ENCODE measurements around the gene ULK1. TPM values are rescaled to one million over a fixed set of nuclear protein-coding genes. Genes with fewer than 3 reads are reported as not detected.
"Not testable (repeated sequence)": the region's sequence is repeated elsewhere in the genome, so short reads cannot be mapped to it uniquely, and the experiment has no call there.

Gene ULK1
- total and polyA plus RNA-seq, 4 donors, result 15.4 to 32.8 (median 22.8) TPM

DNA sequence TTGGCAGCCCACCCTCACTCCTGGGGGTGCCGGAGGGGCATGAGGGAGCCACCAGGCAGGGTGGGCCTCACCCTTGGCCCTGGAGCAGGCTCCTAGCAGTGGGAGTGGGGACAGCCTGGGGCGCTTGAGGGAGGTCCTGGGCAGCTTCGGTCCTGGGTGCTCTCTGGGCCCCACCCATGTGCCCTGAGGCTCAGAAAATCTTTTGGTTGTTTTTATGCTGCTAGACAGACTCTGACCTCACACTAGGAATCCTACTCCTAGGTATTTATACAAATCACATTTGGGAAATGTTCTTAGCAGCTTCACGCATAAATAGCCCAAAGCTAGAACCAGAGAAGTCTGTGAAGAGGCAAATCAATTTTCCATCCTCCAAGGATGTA is 10.9 kb upstream of the ULK1 start:
- 79 to 82% methylated on average over 4 of the region's 4 CpGs for WGBS, 2 donors
- Histone ChIP-seq H3K4me1 (ENCODE audit: control insufficient read depth in 5 of 5, insufficient read depth in 5 of 5, low read length in 5 of 5) (peaks cover 0 to 2% (median 0%) of the 10 kb centered on the region in 5 donors), H3K9me3 (ENCODE audit: control insufficient read depth in 4 of 4, insufficient read depth in 3 of 4, low read length in 3 of 4) (peaks cover 0 to 3% (median 0%) of the 10 kb centered on the region in 4 donors), H3K4me3 (no peak overlapping the region), H3K27ac (ENCODE audit: low read depth in 1 of 2, low read length in 1 of 2) (no peak overlapping the region), H3K36me3 (ENCODE audit: control insufficient read depth in 4 of 4, insufficient read depth in 4 of 4, low read length in 4 of 4) (no peaks in the 10 kb centered on the region), H3K9ac (ENCODE audit: insufficient read depth in 1 of 2, low read length in 2 of 2) (no peak overlapping the region), H3K27me3 (ENCODE audit: control insufficient read depth in 3 of 3, insufficient read depth in 3 of 3, low read length in 2 of 3) (peaks cover 0 to 3% (median 0%) of the 10 kb centered on the region in 3 donors)
- DNase-seq (no peak), ATAC-seq (ENCODE audit: insufficient read depth, low FRiP score) (no peak)
- TF ChIP-seq, protein P1, sequence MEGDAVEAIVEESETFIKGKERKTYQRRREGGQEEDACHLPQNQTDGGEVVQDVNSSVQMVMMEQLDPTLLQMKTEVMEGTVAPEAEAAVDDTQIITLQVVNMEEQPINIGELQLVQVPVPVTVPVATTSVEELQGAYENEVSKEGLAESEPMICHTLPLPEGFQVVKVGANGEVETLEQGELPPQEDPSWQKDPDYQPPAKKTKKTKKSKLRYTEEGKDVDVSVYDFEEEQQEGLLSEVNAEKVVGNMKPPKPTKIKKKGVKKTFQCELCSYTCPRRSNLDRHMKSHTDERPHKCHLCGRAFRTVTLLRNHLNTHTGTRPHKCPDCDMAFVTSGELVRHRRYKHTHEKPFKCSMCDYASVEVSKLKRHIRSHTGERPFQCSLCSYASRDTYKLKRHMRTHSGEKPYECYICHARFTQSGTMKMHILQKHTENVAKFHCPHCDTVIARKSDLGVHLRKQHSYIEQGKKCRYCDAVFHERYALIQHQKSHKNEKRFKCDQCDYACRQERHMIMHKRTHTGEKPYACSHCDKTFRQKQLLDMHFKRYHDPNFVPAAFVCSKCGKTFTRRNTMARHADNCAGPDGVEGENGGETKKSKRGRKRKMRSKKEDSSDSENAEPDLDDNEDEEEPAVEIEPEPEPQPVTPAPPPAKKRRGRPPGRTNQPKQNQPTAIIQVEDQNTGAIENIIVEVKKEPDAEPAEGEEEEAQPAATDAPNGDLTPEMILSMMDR (IDR thresholded peaks at IDR 0.05; ENCODE audit: control extremely low read depth, extremely low read depth), result no peak

DNA sequence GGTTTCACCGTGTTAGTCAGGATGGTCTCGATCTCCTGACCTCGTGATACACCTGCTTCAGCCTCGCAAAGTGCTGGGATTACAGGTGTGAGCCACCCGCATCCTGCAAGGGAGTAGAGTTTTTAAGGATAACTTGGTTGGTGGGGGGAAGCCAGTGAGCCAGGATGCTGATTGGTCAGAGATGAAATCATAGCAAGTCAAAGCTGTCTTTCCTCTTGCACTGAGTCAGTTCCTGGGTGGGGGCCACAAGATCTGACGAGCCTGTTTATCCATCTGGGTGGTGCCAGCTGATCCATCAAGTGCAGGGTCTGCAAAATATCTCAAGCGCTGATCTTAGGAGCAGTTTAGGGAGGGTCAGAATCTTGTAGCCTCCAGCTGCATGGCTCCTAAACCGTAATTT is 9.3 kb upstream of the ULK1 start:
- H3K9ac ChIP-seq (ENCODE audit: insufficient read depth in 1 of 2, low read length in 2 of 2); H3K9me3 ChIP-seq (ENCODE audit: control insufficient read depth in 4 of 4, insufficient read depth in 3 of 4, low read length in 3 of 4); H3K27ac ChIP-seq (ENCODE audit: low read depth in 1 of 2, low read length in 1 of 2); ATAC-seq (ENCODE audit: insufficient read depth, low FRiP score); DNase-seq; H3K4me3 ChIP-seq; H3K27me3 ChIP-seq (ENCODE audit: control insufficient read depth in 3 of 3, insufficient read depth in 3 of 3, low read length in 2 of 3); H3K4me1 ChIP-seq (ENCODE audit: control insufficient read depth in 5 of 5, insufficient read depth in 5 of 5, low read length in 5 of 5); H3K36me3 ChIP-seq (ENCODE audit: control insufficient read depth in 4 of 4, insufficient read depth in 4 of 4, low read length in 4 of 4): not testable (repeated sequence)
- 85 to 87% methylated on average over 8 of the region's 8 CpGs for WGBS, 2 donors

DNA sequence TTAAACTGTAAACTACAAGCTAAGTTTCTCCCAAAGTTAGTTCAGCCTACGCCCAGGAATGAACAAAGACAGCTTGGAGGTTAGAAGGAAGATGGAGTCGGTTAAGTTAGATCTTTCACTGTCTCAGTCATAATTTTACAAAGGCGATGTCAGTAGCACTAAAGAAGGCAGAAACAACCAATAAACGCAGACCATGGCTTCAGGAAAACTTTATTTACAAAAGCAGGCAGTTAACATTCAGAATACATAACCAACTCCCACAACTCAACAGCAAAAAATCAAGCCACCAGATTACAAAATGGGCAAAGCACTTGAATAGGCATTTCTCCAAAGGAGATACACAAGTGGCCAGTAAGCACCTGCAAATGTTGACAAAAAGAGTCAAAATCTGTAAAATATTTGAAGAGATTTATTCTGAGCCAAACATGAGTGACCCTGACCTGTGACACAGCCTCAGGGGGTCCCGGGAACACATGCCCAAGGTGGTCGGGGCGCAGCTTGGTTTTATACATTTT is 8.8 kb upstream of the ULK1 start:
- Histone ChIP-seq H3K4me3 (no peak overlapping the region), H3K27me3 (ENCODE audit: control insufficient read depth in 3 of 3, insufficient read depth in 3 of 3, low read length in 2 of 3) (peaks cover 0 to 3% (median 0%) of the 10 kb centered on the region in 3 donors), H3K36me3 (ENCODE audit: control insufficient read depth in 4 of 4, insufficient read depth in 4 of 4, low read length in 4 of 4) (no peaks in the 10 kb centered on the region), H3K4me1 (ENCODE audit: control insufficient read depth in 5 of 5, insufficient read depth in 5 of 5, low read length in 5 of 5) (peaks cover 0 to 2% (median 0%) of the 10 kb centered on the region in 5 donors), H3K9me3 (ENCODE audit: control insufficient read depth in 4 of 4, insufficient read depth in 3 of 4, low read length in 3 of 4) (peaks cover 0 to 3% (median 0%) of the 10 kb centered on the region in 4 donors), H3K27ac (ENCODE audit: low read depth in 1 of 2, low read length in 1 of 2) (no peak overlapping the region), H3K9ac (ENCODE audit: insufficient read depth in 1 of 2, low read length in 2 of 2) (no peak overlapping the region)
- 91 to 95% methylated on average over 7 of the region's 7 CpGs for WGBS, 2 donors
- DNase-seq (no peak), ATAC-seq (ENCODE audit: insufficient read depth, low FRiP score) (no peak)
- TF ChIP-seq, protein P1 (IDR thresholded peaks at IDR 0.05; ENCODE audit: control extremely low read depth, extremely low read depth), result no peak

DNA sequence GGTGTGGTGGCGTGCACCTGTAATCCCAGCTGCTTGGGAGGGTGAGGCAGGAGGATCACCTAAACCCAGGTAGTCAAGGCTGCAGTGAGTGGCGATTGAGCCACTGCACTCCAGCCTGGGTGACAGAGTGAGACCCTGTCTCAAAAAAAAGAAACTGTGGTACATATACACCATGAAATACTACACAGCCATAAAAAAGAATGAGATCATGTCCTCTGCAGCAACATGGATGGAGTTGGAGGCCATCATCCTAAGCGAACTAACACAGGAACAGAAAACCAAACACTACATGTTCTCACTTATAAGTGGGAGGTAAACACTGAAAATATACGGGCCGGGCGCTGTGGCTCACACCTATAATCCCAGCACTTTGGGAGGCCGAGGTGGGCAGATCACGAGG is 2.7 kb upstream of the ULK1 start:
- WGBS, 2 donors, result 83 to 85% methylated on average over 7 to 8 of the region's 8 CpGs
- H3K27me3 ChIP-seq (ENCODE audit: control insufficient read depth in 3 of 3, insufficient read depth in 3 of 3, low read length in 2 of 3); H3K27ac ChIP-seq (ENCODE audit: low read depth in 1 of 2, low read length in 1 of 2); ATAC-seq (ENCODE audit: insufficient read depth, low FRiP score); H3K36me3 ChIP-seq (ENCODE audit: control insufficient read depth in 4 of 4, insufficient read depth in 4 of 4, low read length in 4 of 4); H3K9ac ChIP-seq (ENCODE audit: insufficient read depth in 1 of 2, low read length in 2 of 2); H3K9me3 ChIP-seq (ENCODE audit: control insufficient read depth in 4 of 4, insufficient read depth in 3 of 4, low read length in 3 of 4); DNase-seq; H3K4me3 ChIP-seq: not testable (repeated sequence)
- H3K4me1 ChIP-seq (ENCODE audit: control insufficient read depth in 5 of 5, insufficient read depth in 5 of 5, low read length in 5 of 5), result peaks cover 0 to 14% (median 1%) of the 10 kb centered on the region in 5 donors
